OCI-LY1 (cell line): ENCODE data around the gene MARK2.

ENCODE experiments used
- H2AFZ ChIP-seq: fragments of 200-600 bp; sonication (generic), shearing (Covaris generic); 2 replicates; pipeline ENCODE4 v1.6.0; 2014; ENCODE audit warnings: antibody characterized with exemption, mild to moderate bottlenecking, low read length
- H3F3A ChIP-seq: fragments of 200-600 bp; sonication (generic), shearing (Covaris generic); 2 replicates; pipeline ENCODE4 v1.6.0; 2014; ENCODE audit warnings: mild to moderate bottlenecking, antibody characterized with exemption, low read length, moderate library complexity; ENCODE audit not compliant: insufficient read depth
- H3K27ac ChIP-seq: fragments of 200-600 bp; sonication (generic); 2 replicates; pipeline ENCODE4 v1.5.1; 2014; ENCODE audit warnings: low read length, mixed run types, mild to moderate bottlenecking, low read depth; ENCODE audit not compliant: poor library complexity, severe bottlenecking
- H3K27me3 ChIP-seq: fragments of 200-600 bp; sonication (generic); 2 replicates; pipeline ENCODE4 v1.6.0; 2014; ENCODE audit warnings: antibody characterized with exemption, mild to moderate bottlenecking, low read length, moderate library complexity; ENCODE audit not compliant: insufficient read depth
- H3K36me3 ChIP-seq: fragments of 200-600 bp; sonication (generic); 2 replicates; pipeline ENCODE4 v1.6.1; 2014; ENCODE audit warnings: mild to moderate bottlenecking, antibody characterized with exemption, low read length, moderate library complexity, mixed read lengths; ENCODE audit not compliant: insufficient read depth
- H3K4me1 ChIP-seq: fragments of 200-600 bp; sonication (generic); 2 replicates; pipeline ENCODE4 v1.5.1; 2014; ENCODE audit warnings: mild to moderate bottlenecking, low read length, moderate library complexity; ENCODE audit not compliant: insufficient read depth, severe bottlenecking
- H3K4me2 ChIP-seq: fragments of 200-600 bp; sonication (generic), shearing (Covaris generic); 2 replicates; pipeline ENCODE4 v1.6.1; 2014; ENCODE audit warnings: low read length
- H3K4me3 ChIP-seq: fragments of 200-600 bp; sonication (generic); 2 replicates; pipeline ENCODE4 v1.5.1; 2014; ENCODE audit warnings: low read length, low read depth, mild to moderate bottlenecking, mixed read lengths; ENCODE audit not compliant: poor library complexity, severe bottlenecking
- H3K79me2 ChIP-seq: fragments of 200-600 bp; shearing (Covaris generic); 2 replicates; pipeline ENCODE4 v1.6.1; 2016; ENCODE audit warnings: mixed run types, low read length, mixed read lengths; ENCODE audit not compliant: insufficient read depth
- H3K9ac ChIP-seq: fragments of 200-600 bp; sonication (generic), shearing (Covaris generic); 2 replicates; pipeline ENCODE4 v1.6.1; 2014; ENCODE audit warnings: mild to moderate bottlenecking, low read length, mixed read lengths
- H3K9me2 ChIP-seq: fragments of 200-600 bp; sonication (generic), shearing (Covaris generic); 2 replicates; pipeline ENCODE4 v1.6.1; 2014; ENCODE audit warnings: low read depth, mild to moderate bottlenecking, low read length, mixed read lengths
- H3K9me3 ChIP-seq: fragments of 200-600 bp; shearing (Covaris generic); 2 replicates; pipeline ENCODE4 v1.6.1; 2014; ENCODE audit warnings: low read length, mixed read lengths
- H4K20me1 ChIP-seq: fragments of 200-600 bp; sonication (generic), shearing (Covaris generic); 2 replicates; pipeline ENCODE4 v1.6.0; 2016; ENCODE audit warnings: mild to moderate bottlenecking, low read length; ENCODE audit not compliant: insufficient read depth
- CTCF ChIP-seq: fragments of 200-600 bp; sonication (generic), shearing (Covaris generic); IDR thresholded peaks from 2 replicates; pipeline ENCODE4 v1.5.1; 2017; ENCODE audit warnings: mild to moderate bottlenecking, antibody characterized with exemption, low read length, moderate library complexity, mixed read lengths
- EZH2 ChIP-seq: fragments of 200-600 bp; sonication (generic), shearing (Covaris generic); IDR thresholded peaks from 2 replicates; pipeline ENCODE4 v1.8.0; 2017; ENCODE audit warnings: borderline replicate concordance, mixed run types, mild to moderate bottlenecking, antibody characterized with exemption, low read length, moderate library complexity, mixed read lengths

The MARK2 gene

DNA sequence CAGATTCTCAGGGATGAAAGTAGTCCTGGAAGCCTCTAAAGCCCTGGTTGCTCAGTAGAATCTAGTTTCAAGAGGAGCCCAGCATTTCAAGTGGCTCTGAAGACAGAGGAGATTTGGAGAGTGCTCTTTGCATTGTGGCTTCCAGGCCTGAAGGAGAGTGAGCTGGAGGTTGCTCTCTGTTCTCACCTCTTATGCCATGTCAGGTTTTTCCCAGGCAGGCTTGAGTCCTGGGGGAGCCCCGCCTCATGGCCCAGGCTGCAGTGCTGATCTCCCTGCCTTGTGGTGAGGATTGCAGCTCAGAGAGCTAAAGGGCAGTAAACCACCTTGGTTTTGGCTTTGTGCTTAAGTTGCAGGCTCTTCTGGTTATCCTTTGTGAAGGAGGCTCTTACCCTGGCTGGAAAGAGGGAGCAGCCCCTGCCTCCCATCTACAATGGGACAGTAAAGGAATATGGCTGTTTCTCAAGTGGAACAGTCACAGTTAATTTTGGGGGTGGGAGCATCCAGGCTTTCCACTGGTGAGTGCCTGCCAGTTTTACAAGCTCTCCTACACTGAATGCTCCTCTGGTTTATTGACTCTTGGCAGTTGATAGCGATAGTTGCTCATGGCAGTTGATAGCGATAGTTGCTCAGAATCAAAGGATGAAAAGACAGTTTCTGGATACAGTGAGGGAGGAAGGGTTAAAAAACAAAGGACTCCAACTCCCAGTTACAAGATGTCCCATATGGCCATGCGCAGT lies 45.5 kb downstream of the MARK2 start:
- H2AFZ ChIP-seq = no peak overlapping the region
- H3K9me3 ChIP-seq = no peaks in the 10 kb centered on the region
- no peaks in the 10 kb centered on the region for H3F3A ChIP-seq
- no peaks in the 10 kb centered on the region for H3K36me3 ChIP-seq
- no peak overlapping the region for H3K9ac ChIP-seq
- H3K4me3 ChIP-seq = no peak overlapping the region
- peaks cover 49% of the 10 kb centered on the region for H3K4me1 ChIP-seq
- H3K27ac ChIP-seq = peak overlapping the region; percentile 11
- no peaks in the 10 kb centered on the region for H3K9me2 ChIP-seq
- H4K20me1 ChIP-seq = no peaks in the 10 kb centered on the region
- TF ChIP-seq CTCF = no peak
- H3K79me2 ChIP-seq = peaks cover 16% of the 10 kb centered on the region; the same call in 1 of the 2 replicates
- H3K27me3 ChIP-seq = no peaks in the 10 kb centered on the region
- no peak overlapping the region for H3K4me2 ChIP-seq

- Histone ChIP-seq H3K4me3 (peak overlapping the region; percentile 25), H3K9me2 (no peaks in the 10 kb centered on the region), H3K27me3 (no peaks in the 10 kb centered on the region), H2AFZ (no peak overlapping the region), H3K4me2 (peak overlapping the region; percentile 31), H3F3A (no peaks in the 10 kb centered on the region), H4K20me1 (no peaks in the 10 kb centered on the region), H3K9ac (peak overlapping the region; percentile 2; the same call in 1 of the 2 replicates), H3K9me3 (no peaks in the 10 kb centered on the region), H3K79me2 (0 out of 2 replicates have a peak, but pooled peaks cover 10% of the 10 kb centered on the region), H3K27ac (peak overlapping the region; percentile 20), H3K4me1 (peaks cover 40% of the 10 kb centered on the region), H3K36me3 (peaks cover 4% of the 10 kb centered on the region; the same call in 1 of the 2 replicates)
- TF ChIP-seq CTCF (no peak), EZH2 (no peak)
These were observed 48.6 kb downstream of the MARK2 start for GRCh38 chr11:63887386-63887999.

GRCh38 chr11:63888170-63889086 lies 49.5 kb downstream of the MARK2 start:
- Histone ChIP-seq H3F3A (no peaks in the 10 kb centered on the region), H2AFZ (no peak overlapping the region), H3K4me2 (peak overlapping the region; percentile 31), H3K4me1 (peaks cover 31% of the 10 kb centered on the region), H3K79me2 (peaks cover 3% of the 10 kb centered on the region; the same call in 1 of the 2 replicates), H4K20me1 (no peaks in the 10 kb centered on the region), H3K4me3 (peak overlapping the region; percentile 25), H3K9ac (peak overlapping the region; percentile 6; the same call in 1 of the 2 replicates), H3K27me3 (no peaks in the 10 kb centered on the region), H3K36me3 (peaks cover 9% of the 10 kb centered on the region), H3K27ac (peak overlapping the region; percentile 47), H3K9me2 (no peaks in the 10 kb centered on the region), H3K9me3 (no peaks in the 10 kb centered on the region)
- TF ChIP-seq CTCF (no peak), EZH2 (no peak)
